ENCODE results near the gene CAP2.
"Not testable (repeated sequence)": the region's sequence is repeated elsewhere in the genome, so short reads cannot be mapped to it uniquely, and the experiment has no call there.

CAP2 gene

GRCh38 chr6:17583811-17584210 is 190.4 kb downstream of the CAP2 start:
- DNase-seq (ENCODE audit: low read depth in 2 of 2): peak; percentile 60 to 75
- no peak overlapping the region for H3K4me3 ChIP-seq (replicated peaks in 1 of 2; ENCODE audit: low read depth in 2 of 2, low read length in 2 of 2)
- no peak for TF ChIP-seq CTCF (IDR thresholded peaks at IDR 0.05; ENCODE audit: low read depth, low read length)

- peak; percentile 64 for TF ChIP-seq CTCF (IDR thresholded peaks at IDR 0.05; ENCODE audit: low read depth, low read length)
- peak; percentile 86 to 88 for DNase-seq (ENCODE audit: low read depth in 2 of 2)
- H3K4me3 ChIP-seq (replicated peaks in 1 of 2; ENCODE audit: low read depth in 2 of 2, low read length in 2 of 2): no peak overlapping the region
These were observed 190.9 kb downstream of the CAP2 start for GRCh38 chr6:17584241-17584803.

- DNase-seq (ENCODE audit: low read depth in 2 of 2): no peak
- peak; percentile 19 for TF ChIP-seq CTCF (IDR thresholded peaks at IDR 0.05; ENCODE audit: low read depth, low read length)
- no peak overlapping the region for H3K4me3 ChIP-seq (replicated peaks in 1 of 2; ENCODE audit: low read depth in 2 of 2, low read length in 2 of 2)
These were observed 192.5 kb downstream of the CAP2 start for GRCh38 chr6:17585766-17586490.

GRCh38 chr6:17586623-17587022 is 193.2 kb downstream of the CAP2 start:
- H3K4me3 ChIP-seq (replicated peaks in 1 of 2; ENCODE audit: low read depth in 2 of 2, low read length in 2 of 2); DNase-seq (ENCODE audit: low read depth in 2 of 2): not testable (repeated sequence)

GRCh38 chr6:17588011-17588410 is 194.6 kb downstream of the CAP2 start:
- TF ChIP-seq CTCF (IDR thresholded peaks at IDR 0.05; ENCODE audit: low read depth, low read length): no peak
- no peak for DNase-seq (ENCODE audit: low read depth in 2 of 2)
- no peak overlapping the region for H3K4me3 ChIP-seq (replicated peaks in 1 of 2; ENCODE audit: low read depth in 2 of 2, low read length in 2 of 2)

GRCh38 chr6:17589406-17590096 is 196.2 kb downstream of the CAP2 start:
- H3K4me3 ChIP-seq (replicated peaks in 1 of 2; ENCODE audit: low read depth in 2 of 2, low read length in 2 of 2): no peak overlapping the region
- DNase-seq (ENCODE audit: low read depth in 2 of 2): peak; percentile 68 to 91
- TF ChIP-seq CTCF (IDR thresholded peaks at IDR 0.05; ENCODE audit: low read depth, low read length): no peak

- no peak for TF ChIP-seq CTCF (IDR thresholded peaks at IDR 0.05; ENCODE audit: low read depth, low read length)
- no peak overlapping the region for H3K4me3 ChIP-seq (replicated peaks in 1 of 2; ENCODE audit: low read depth in 2 of 2, low read length in 2 of 2)
- peak in 1 of 2 donors; percentile 3 for DNase-seq (ENCODE audit: low read depth in 2 of 2)
These were observed 197.9 kb downstream of the CAP2 start for GRCh38 chr6:17591287-17591686.
